DMS53 (cell line): ENCODE data around the gene DKC1.

Experiments
- DNase-seq: peaks from one replicate; lab custom pipeline; 2025; lab: John Stamatoyannopoulos, UW

Gene DKC1

DNA sequence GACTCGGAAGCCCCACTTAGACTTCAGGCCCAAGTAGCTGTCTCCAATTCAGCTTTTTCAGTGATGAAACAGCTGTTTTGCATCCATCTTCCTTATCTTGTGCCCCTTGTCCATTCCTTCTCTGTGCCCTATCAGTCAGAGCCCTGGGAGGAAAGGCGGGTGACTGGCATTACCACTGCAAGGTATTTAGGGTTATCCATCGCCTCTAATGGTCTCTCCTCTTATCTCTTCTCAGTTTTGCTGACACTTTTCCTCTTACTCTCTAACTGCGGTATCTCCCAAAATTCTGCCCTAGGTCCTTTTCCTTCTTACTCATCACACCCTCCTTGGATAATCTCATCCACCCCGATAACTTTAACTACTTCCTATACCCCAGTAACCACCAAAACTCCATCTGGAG, 25.5 kb upstream of the DKC1 start:
- no peak for DNase-seq

DNA sequence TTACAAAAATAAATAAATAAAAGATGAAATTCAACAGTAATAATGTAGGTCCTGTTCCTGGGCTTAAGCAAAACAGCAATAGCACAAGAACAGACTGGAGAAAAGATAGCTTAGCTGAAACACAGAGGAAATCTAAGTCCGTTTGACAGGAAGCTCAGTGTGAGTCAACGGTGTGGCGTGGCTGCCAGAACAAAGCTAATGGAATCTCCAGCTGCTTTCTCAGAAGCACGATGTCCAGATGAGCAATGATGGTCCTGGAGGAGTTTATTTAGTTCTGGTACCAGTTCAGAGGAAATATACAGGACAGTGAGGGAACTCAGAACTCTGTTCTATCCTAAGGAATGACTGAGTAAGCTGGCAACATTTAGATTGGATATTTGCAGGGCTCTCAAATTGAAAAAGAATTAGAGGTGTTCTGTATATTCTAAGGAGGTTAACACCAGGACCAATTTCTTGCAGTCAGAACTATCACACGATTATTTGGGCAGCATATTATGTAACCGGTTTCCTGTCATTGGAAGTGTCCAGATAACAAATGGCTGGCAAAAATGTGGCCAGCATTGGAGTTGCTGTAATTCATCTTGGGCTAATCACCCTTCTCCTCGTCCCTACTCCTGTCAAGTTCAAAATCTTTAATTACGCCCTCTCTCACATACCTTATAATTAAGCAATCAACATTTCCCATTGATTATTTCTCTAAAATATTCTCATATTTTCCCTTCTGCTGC, 24.5 kb upstream of the DKC1 start:
- peak; percentile 8 for DNase-seq

DNA sequence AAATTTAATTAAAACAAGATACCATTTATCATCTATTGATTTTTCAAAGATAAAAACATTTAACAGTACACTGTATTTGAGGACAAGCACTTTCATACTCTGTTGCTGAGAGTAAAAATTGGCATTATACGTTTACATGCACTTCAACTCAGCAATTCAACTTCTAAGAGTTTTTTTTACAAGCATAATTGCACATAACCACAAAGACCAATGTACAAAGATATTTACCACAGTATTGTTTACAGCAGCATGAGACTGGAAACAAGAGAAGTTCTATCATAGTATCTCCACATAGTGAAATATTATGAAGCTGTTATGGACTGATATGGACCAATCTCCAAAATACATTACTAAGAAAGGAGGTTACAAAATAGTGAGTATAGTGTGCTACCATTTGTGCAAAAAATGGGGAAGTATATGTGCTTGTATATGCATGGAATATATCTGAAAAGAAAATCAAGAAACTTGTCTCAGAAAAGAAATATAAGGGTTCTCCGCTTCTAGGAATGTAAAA, 22.7 kb upstream of the DKC1 start:
- DNase-seq = no peak

DNA sequence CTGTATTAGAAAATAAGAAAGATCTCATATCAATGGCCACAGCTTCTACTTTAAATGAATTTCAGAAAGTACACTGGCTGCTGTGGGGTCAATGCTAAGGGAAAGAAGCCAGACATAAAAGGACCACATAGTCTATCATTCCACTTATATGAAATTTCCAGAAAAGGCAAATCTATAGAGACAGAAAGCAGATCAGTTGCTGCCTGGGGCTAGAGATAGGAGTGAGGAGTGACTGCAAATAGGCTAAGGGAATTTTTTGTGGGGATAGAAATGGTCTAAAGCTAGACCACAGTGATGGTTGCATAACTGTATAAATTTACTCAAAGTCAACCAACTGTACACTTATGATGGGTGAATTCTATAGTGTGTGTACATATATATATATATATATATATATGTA, 20.1 kb upstream of the DKC1 start:
- DNase-seq = no peak

DNA sequence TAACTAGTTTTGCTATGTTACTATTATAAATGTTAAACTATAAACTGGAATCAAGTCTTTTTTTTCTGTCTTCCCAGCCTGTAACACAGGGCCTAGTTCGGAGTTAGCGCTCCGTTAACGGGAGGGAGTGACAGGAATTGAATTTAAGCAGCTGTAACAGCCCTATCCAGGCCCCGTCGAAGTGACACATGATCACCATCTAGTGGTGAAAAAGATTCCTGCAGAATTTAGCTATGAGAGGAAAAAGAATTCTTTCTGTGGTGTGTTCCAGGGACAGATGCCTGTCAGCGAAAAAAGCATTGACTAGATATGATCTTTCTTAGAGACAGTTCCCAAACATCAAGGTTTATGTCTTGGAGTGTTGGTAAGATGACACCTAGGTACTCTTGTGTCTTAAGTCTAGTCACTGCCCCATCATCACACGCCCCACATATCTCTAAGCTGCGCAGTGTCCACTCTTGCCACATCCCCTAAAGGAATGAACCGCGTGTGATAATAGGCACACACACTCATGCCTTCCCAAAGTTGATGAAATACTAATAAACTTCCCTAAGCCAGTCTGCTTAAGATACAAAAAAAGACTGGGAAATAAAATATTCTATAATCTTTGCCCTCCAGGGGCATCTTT, 13.8 kb upstream of the DKC1 start:
- DNase-seq = peak; percentile 78

DNA sequence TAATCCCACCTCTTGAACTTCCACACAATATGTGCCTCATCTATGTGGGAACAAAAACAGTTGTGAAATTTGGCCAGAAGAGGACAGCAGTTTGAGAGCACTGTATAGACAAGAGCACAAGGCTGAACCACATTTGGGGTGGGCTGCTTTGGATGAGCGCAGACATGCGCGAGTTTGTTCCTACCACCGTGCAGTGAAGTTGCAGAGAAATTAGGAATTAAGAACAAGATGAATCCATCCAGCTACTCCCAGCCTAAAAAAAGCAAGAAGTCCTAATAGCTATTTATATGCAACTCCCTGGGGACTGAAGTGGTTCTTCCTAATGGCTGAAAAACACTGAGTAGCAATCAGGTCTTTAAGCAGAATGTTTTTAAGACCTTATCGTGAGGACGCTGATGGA, 12.8 kb upstream of the DKC1 start:
- peak; percentile 40 for DNase-seq

DNA sequence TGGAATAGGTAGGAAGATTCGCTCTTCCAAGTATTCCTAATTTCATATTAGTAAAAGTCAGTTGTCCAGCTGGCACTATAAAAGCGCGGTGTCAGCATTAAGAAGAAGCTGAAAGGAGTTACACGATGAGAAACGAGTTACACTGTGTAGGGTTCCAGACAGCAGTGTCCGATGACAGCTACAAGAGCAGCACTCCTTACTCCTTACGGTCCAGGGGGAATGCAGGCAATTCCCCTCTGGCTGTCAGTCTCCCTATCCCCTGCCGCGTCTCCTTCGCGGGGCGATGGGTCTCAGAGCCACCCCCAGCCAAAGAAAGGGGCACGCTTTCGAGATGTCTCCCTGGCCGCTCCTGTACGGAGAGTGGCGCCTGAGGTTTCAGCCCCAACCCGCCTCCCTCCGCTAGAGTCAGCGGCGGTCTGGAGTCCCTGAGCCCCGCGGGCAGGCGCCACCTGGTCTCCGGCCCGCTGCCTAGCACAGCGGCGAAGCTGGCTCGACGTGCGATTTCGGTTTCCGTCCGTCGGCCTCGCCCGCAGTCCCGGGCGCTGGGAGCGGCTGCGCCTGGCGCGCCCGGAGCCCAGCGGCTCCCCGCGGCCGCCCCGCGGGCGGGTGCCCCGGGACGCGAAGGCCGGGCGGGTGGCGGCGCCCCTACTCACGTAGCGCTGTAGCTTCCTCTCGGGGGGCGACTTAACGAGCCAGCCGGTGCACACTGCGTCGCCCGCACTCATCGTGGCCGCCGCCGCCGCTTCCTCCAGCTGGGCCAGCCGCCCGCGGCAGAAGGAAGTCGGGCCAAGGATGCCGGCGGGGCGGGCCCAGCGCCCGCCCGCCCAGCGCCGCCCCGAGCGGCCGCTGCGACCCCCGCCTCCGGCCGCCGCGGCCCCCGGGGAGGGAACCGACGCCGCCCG, 12.1 kb upstream of the DKC1 start, which contains the start of gene GAB3:
TSS of gene GAB3 (minus strand) at position 777 of the 902 bp plus-strand sequence. CDS start at position 725, 52 bp downstream.
- peak; percentile 70 for DNase-seq

DNA sequence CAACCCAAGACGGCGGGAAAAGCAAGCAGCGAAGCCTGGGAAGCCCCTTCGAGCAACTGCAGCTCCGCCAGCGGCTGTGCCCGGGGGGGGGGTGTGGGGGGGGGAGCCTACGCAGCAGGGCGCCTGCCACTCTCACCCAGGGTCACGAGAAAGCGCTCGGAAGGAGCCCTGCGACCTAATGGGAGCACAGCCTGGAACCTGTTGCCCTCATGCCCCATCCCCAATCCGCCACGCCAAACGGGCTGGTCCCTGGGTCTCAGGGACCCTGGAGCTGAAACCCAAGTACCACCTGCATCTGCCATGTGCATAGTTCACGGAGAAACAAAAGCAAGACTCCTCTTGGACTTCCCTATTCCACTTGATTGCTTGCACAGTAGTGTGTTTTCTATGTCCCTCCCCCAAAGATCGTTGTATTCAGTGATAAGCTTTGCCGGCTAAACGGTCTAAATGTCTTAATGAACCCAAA, 11.4 kb upstream of the DKC1 start:
- DNase-seq = peak; percentile 50

DNA sequence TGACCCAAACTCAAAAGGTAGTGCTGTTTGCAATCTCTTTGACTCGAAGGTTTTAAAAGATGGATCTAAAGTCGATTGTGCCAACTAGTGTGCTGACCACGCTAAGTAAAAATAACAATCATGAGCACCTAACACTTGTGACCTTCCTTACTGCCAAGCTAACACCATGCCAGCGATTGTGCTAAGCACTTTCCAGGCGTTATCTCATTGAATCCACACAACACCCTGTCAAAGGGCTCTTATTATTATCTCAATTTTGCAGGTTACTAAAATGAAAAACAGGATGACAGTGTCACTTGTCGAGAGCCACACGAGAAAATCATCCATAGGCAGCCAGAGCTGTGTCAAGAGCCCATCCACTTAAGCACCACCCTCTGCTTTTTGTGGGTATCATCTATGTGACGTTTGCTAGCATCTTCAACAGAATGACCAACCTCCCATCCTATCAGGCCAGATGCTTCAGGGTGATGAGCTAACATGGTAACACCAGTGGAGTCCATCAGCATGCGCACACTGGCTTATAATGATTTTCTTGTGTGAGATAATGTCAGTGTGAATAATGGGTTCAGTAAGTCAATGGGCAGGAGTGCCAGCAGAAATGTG, 10.9 kb upstream of the DKC1 start:
- DNase-seq = no peak

DNA sequence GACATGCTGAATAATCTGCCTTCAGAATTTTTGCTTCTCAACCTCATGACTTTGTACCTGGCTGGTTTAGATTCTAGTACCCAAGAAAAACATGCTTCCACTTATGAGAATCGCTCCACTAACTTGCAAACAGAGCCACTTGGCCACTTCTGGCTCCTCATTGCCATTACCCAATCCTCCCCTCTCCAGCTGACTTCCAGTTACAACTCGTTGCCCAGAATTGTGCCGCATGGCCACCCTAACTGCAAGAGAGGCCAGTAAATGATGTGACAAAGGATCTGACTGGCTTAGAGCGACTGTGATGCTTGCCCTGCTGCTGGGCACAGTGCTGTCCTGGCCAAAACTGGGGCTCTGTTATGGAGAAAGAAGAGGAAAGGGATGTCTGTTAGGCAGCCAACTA, 4.0 kb upstream of the DKC1 start:
- no peak for DNase-seq

DNA sequence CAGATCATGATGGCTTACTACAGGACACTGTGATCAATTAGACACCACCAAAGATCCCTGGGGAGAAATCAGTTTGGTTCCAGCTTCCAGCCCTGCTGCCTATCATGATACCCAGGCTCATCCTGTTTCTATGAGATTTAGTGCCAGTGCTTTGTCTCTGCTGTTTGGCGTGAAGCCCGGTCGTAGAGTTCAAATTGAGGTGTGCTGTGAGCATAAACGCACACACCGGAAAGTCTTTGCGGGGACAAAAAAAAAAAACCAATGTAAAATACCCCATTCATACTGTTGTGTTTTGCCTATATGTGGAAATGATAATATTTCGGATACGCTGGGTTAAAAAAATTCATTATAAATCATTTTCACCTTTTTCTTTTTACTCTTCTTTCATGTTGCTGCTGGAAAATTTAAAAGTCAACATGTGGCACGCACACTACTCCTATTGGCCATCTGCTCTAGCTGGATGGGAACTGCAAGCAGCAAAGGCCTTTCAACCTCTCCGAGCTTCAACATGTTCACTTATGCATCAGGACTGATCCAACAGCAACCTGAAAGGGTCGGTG, 607 bp upstream of the DKC1 start:
- peak; percentile 59 for DNase-seq

DNA sequence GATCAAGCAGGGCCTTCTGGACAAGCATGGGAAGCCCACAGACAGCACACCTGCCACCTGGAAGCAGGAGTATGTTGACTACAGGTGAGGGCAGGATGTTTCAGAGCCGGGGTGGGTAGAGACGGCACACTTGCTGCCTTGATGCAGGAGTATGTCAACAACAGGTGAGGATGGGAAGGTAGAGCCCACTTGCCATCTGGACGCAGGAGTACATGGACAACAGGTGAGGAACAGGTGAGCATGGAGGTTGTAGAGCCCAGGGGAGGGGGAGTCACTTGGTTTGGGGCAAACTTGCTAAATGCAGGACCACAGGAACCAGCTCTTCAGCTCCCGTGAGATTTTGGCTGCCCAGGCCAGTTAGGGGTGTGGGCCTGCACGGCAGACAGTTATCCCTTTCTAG, 12.0 kb downstream of the DKC1 start:
- DNase-seq = peak; percentile 83

DNA sequence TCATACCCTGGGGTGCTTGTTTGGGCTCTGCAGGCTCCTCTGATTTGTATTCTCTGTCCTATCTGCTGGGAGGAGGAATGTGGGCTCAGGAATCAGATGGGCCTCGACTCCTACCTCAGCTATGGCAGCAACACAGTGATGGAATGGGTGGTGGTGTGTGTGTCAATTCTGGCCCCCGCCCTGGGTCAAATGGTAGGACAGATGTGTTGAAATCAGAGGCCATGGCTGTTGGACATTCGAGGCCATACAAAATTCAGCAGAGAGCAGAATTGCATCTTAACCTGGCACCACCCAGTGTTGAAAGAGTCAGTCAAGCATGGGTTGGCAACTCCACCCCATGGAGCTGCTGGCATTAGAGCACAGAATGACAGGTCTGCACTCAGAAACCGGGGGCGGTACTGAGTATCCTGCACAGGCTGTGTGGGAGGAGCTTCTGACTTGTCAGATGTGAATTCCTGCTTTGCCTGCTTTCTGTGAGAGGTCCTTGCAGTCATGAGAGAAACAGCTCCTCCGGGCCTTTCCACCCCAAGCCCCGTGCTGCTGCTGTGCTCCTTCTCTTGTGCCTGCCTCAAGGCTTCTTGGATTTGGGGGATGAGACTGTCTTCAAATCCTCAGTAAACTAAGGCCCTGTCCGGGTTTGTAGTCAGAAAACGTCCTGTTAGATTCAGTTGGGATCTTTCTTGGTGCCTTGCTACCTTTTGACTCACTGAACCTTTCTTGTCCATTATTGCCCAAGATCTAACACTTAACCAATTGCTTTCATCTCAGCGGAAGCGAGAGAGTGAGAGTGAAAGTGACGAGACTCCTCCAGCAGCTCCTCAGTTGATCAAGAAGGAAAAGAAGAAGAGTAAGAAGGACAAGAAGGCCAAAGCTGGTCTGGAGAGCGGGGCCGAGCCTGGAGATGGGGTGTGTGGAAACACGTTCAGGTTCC, 13.0 kb downstream of the DKC1 start:
- DNase-seq = peak; percentile 76

DNA sequence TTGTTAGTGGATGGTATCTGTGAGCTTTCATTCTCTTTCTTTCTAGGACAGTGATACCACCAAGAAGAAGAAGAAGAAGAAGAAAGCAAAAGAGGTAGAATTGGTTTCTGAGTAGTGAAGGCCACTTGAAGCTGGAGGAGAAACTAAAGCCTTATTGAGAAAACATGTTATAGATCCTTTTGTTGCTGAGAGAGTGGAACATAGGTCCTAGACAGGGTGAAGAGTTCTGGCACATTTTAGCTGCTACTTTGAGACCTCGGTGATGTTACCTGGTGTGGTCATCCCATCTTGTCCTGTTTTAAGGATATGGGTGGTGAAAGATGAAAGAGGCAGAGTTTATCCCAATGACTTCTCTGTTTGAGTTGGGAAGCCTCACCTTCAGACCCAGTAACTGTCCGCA, 14.1 kb downstream of the DKC1 start:
- DNase-seq = no peak

DNA sequence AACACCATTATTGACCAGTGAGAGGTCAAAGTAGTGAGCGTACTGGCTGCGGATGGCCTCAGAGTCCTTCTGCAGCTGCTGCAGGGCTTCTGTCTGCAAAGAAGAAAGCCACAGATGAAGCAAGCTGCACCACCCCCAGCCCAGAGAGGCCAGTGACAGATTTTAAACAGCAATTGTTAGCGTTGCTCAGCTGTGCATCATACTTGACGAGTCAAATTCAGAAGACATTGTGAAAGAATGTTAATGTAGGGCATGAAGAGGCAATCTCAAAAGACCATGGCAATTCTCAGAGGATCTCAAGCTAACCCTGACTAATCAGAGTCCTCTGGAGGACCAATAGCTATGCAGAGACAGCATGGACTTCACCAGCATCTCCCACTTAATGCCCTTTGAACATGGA, 16.6 kb downstream of the DKC1 start:
- no peak for DNase-seq

DNA sequence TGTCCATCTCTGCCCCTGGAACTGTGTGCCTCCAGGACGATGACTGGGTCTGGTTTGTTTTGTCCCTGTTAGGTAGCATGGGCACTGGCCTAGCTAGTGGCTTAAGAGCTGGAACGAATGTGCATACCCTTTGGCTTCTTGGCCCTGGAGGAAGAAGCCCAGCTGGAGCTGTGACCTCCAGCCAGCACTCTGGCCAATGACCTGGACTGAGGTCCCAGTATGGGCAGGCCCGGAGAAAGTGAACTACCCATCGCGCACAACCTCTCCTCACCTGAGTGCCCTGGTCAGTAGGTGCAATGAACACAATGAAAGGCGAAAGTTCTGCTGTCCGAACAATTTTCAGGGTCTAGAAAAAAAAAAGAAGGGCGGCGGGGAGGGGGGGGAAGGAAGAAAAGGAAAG, 18.3 kb downstream of the DKC1 start:
- no peak for DNase-seq

DNA sequence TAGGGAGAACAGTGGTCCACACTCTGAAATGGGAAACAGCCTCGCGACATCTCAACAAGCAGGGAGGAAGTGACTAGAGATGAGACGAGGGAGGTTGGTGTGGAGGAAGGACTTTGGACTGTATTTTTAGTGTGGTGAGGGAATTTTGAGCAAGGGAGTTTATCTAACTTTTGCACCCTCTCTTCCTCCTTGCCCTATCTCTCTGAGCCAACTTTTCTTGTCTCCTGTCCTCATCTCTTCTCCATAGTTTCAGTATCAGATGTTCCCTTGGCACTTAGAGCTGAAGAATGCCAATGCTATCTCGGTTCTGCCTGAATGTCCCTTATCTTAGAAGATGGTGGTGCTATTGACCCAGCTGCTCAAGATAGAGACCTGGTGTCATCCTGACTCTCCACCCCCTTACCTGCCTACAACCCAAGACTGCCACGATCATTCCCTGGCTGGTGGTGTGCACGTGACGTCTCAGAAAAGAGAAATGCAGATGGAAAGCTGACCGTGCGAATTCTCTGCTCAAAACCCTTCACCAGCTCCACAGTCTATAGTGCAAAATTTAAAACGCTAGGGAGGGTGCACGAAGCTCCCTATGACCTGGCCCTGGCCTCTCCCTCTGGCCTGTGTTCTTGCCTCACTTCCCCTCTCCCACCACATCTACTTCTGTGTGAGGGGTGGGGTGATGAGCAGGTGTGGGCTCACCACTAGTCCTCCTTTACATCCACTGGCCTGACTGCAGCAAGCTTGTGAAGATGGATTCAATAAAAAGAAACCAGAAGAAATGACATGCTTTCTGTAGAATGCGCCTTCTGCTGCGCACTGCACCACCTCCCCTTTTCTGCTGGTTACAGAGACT, 21.7 kb downstream of the DKC1 start:
- DNase-seq = no peak

DNA sequence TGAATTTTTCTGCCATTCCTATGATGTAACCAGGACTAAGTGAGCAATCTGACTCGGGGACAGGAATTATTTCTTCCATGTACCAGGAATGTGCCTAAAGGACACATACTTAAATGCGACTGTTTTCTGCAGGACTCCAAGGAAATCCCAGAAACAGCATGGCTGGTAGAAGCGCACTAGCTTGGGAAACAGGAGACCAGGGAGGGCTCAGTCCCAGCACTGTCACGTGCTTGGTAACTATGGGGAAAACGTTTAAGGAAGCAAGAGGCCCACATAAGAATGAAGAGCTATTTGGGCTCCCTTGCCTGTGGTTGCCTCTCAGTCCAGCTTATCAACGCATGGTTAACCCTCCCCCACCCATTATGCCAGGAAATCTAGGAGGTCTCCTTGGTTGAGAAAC, 23.1 kb downstream of the DKC1 start:
- no peak for DNase-seq

DNA sequence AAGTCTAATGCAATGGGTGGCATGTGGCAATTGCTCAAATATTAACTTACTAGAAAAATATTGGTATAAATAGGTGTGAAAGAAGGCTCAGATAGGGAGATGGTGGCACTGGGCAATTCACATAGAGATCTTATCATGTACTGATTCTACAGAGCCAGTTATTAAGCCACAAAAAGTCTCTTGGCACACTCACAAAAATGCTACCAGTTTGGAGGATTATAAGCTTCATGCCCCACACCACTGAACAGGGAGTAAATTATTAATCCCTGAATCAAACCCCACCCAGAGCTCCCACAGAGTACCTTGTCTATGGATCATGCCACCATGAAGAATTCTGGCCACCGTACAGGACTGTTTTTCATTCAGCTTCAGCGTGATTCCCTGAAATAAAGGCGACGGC, 28.8 kb downstream of the DKC1 start:
- no peak for DNase-seq

DNA sequence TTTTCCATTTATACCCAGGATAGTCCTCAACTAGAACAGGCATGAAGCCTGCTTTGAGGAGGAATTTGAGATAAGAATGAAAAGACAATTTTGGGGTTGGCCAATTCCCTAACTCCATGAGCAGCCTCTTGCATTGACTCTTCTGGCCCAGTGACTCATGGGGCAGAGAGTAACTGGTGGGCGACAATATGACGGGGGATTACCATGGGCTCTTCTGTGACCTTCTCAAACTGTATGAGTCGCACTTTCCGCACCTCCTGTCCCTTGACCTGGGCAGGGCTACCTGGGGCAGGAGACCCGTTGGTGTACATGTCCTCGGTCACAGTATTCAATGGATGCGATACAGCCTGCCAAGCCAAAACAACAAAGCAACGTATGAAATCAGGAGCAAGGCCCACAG, 29.3 kb downstream of the DKC1 start:
- no peak for DNase-seq
